ENCODE results near the gene SLC17A7. TPM values are rescaled to one million over a fixed set of nuclear protein-coding genes. Genes with fewer than 3 reads are reported as not detected.
A peak's percentile ranks its signal among the peaks of the same experiment; 100 is the strongest.

SLC17A7 gene
- total and polyA plus RNA-seq, 2 donors from 2014 or later, result 0.45 to 1.4 TPM

DNA sequence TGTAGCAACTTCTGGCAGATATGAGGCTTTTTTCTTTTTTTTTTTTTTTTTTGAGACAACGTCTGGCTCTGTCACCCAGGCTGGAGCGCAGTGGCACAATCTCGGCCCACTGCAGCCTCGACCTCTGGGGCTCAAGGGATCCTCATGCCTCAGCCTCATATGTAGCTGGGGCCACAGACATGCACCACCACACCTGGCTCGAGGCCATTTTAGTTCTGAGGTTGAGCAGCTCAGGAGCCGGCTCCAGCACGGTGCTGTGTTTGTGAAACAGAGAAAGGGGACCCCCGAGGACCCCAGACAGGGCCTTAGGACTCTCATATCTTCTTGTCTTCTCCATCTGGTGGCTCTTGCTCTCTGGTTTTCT, 29.3 kb upstream of the SLC17A7 start:
- Histone ChIP-seq H3K36me3 (ENCODE audit: control insufficient read depth in 2 of 3, insufficient read depth in 3 of 3, low read length in 3 of 3) (no peaks in the 10 kb centered on the region), H3K9me3 (ENCODE audit: control insufficient read depth in 2 of 3, insufficient read depth in 1 of 3, low read length in 3 of 3) (no peaks in the 10 kb centered on the region), H3K4me1 (ENCODE audit: control insufficient read depth in 2 of 3, insufficient read depth in 2 of 3, low read depth in 1 of 3, low read length in 3 of 3) (peaks cover 0 to 10% (median 0%) of the 10 kb centered on the region in 3 donors), H3K9ac (ENCODE audit: low read length in 3 of 3) (no peak overlapping the region), H3K27me3 (ENCODE audit: control insufficient read depth, insufficient read depth, low read length) (no peaks in the 10 kb centered on the region), H3K4me3 (ENCODE audit: low read length in 3 of 3) (no peak overlapping the region), H3K27ac (ENCODE audit: low read depth in 2 of 2, low read length in 2 of 2) (no peak overlapping the region)
- FAIRE-seq (no peak), DNase-seq (no peak)
- TF ChIP-seq, protein P1, sequence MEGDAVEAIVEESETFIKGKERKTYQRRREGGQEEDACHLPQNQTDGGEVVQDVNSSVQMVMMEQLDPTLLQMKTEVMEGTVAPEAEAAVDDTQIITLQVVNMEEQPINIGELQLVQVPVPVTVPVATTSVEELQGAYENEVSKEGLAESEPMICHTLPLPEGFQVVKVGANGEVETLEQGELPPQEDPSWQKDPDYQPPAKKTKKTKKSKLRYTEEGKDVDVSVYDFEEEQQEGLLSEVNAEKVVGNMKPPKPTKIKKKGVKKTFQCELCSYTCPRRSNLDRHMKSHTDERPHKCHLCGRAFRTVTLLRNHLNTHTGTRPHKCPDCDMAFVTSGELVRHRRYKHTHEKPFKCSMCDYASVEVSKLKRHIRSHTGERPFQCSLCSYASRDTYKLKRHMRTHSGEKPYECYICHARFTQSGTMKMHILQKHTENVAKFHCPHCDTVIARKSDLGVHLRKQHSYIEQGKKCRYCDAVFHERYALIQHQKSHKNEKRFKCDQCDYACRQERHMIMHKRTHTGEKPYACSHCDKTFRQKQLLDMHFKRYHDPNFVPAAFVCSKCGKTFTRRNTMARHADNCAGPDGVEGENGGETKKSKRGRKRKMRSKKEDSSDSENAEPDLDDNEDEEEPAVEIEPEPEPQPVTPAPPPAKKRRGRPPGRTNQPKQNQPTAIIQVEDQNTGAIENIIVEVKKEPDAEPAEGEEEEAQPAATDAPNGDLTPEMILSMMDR (IDR thresholded peaks at IDR 0.05; ENCODE audit: borderline replicate concordance, extremely low read depth, insufficient read depth), result no peak
- intact Hi-C loops (cut with DNase I), result no loop called here

DNA sequence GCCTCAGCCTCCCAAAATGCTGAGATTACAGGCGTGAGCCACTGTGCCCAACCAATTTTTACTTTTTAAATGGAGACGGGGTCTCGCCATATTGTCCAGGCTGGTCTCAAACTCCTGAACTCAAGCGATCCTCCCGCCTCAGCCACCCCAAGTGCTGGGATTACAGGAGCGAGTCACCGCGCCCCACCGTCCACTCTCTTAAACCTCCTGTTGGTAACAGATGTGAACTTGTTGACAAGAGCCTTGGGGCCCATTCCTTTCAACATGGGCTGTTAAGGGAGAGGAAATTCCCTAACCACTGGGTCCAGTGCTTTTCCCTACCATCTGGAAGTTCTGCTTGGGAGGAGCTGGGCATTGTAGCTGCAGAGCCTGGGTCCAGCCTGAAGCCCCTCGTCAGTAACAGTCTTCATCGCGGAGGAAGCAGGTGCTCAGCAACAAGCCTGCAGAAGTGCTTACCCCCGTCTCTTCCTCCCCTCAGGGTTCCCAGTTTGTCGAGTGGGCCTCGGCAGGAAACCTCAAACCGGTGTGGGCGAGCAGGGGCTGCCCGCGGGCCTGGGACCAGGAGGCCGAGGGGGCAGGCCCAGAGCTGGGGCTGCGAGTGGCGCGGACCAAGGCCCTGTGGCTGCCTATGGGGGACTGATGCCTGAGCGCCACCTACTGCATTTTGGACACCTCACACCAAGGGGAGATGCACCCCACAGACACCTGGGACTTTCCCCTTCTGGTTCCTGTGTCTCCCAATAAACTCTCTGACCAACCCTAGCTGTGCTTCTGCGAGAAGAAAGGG, 28.7 kb upstream of the SLC17A7 start:
- no peaks in the 10 kb centered on the region for H3K9me3 ChIP-seq (ENCODE audit: control insufficient read depth in 2 of 3, insufficient read depth in 1 of 3, low read length in 3 of 3)
- H3K36me3 ChIP-seq (ENCODE audit: control insufficient read depth in 2 of 3, insufficient read depth in 3 of 3, low read length in 3 of 3), result peaks cover 0 to 2% (median 0%) of the 10 kb centered on the region in 3 donors
- TF ChIP-seq, protein P1 (IDR thresholded peaks at IDR 0.05; ENCODE audit: borderline replicate concordance, extremely low read depth, insufficient read depth), result no peak
- H3K27me3 ChIP-seq (ENCODE audit: control insufficient read depth, insufficient read depth, low read length), result no peaks in the 10 kb centered on the region
- H3K4me3 ChIP-seq (ENCODE audit: low read length in 3 of 3), result no peak overlapping the region
- DNase-seq, result no peak
- H3K27ac ChIP-seq (ENCODE audit: low read depth in 2 of 2, low read length in 2 of 2), result no peak overlapping the region
- no peak for FAIRE-seq
- peaks cover 0 to 10% (median 0%) of the 10 kb centered on the region in 3 donors for H3K4me1 ChIP-seq (ENCODE audit: control insufficient read depth in 2 of 3, insufficient read depth in 2 of 3, low read depth in 1 of 3, low read length in 3 of 3)
- H3K9ac ChIP-seq (ENCODE audit: low read length in 3 of 3), result no peak overlapping the region
- intact Hi-C loops (cut with DNase I), result no loop called here

DNA sequence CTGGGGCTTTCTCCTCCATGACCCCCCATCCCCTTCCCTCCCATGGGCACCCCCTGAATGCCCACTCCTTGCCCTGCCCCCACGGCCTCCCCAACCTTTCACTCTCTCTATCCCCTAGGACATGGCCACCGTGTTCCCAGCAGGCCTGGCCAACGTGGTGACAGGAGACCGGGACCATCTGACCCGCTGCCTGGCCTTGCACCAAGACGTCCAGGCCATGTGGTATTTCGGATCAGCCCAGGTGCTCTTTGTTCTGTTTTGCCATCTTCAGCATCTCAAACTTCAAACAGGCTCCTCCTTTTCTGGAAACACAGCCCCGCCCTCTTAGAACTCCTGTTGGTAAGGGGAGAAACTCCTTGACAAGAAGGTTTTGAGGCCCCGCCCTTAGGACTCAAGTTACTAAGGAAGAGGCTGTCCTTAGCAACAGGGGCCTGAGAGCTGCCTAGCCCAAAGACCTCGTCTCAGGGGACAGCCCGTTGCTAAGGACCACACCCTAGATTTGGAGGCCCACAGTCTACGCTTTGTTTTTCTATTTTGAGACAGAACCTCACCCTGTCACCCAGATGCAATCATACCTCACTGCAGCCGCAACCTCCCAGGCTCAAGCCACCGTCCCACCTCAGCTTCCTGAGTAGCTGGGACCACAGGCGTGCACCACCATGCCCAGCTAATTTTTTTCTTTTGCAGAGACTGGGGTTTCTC, 27.6 kb upstream of the SLC17A7 start:
- Histone ChIP-seq H3K4me3 (ENCODE audit: low read length in 3 of 3) (no peak overlapping the region), H3K4me1 (ENCODE audit: control insufficient read depth in 2 of 3, insufficient read depth in 2 of 3, low read depth in 1 of 3, low read length in 3 of 3) (peaks cover 0 to 5% (median 0%) of the 10 kb centered on the region in 3 donors), H3K27me3 (ENCODE audit: control insufficient read depth, insufficient read depth, low read length) (no peaks in the 10 kb centered on the region), H3K9me3 (ENCODE audit: control insufficient read depth in 2 of 3, insufficient read depth in 1 of 3, low read length in 3 of 3) (no peaks in the 10 kb centered on the region), H3K36me3 (ENCODE audit: control insufficient read depth in 2 of 3, insufficient read depth in 3 of 3, low read length in 3 of 3) (peaks cover 0 to 2% (median 0%) of the 10 kb centered on the region in 3 donors), H3K27ac (ENCODE audit: low read depth in 2 of 2, low read length in 2 of 2) (peak overlapping the region in 1 of 2 donors; percentile 72), H3K9ac (ENCODE audit: low read length in 3 of 3) (no peak overlapping the region)
- peak in 3 of 5 donors; percentile 44 to 77 (median 56) for DNase-seq
- FAIRE-seq, result no peak
- intact Hi-C loops (cut with DNase I), result no loop called here
- TF ChIP-seq, protein P1 (IDR thresholded peaks at IDR 0.05; ENCODE audit: borderline replicate concordance, extremely low read depth, insufficient read depth), result no peak

All from kidney (tissue), 14 donors.